ENCODE data around the gene VSTM1.
"Not testable (repeated sequence)": the region's sequence is repeated elsewhere in the genome, so short reads cannot be mapped to it uniquely, and the experiment has no call there.

The VSTM1 gene

GRCh38 chr19:54069470-54069869 lies 5.8 kb upstream of the VSTM1 start:
- DNase-seq: no peak

DNA sequence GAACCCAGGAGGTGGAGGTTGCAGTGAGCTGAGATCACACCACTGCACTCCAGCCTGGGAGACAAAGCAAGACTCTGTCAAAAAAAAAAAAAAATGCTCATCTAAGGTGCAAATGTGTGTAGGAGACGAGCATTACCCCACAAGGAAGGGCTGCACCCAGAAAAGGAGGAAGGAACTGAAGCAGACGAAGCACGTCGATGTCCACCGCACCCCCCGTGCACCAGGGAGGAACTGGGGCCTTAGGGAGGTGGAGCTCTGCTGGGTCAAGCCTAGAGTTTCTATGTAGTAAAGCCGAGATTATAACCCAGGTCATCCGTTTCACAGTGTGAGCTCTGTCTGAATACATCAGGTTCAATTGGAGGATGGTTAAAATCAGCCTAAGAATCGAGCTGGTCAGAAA lies 1.1 kb downstream of the VSTM1 start:
- DNase-seq: no peak

DNA sequence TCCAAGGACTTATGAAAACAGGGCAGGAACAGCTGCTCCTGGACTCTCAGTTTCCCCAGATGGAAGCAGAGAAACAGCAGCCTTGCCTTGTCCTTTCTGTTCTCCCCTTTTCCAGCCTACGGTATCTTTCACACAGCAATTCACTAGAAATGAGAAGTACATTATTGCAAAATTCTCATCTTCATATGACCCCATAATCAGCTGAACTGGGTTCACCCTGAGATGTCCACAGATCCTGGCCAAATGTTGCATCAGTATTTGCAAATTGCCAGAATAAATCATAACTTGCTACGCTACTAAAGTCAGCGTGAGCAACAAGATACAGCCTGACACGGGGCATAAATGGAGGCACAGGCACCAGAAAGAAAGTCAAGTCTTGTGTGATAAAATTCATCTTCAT lies 16.1 kb downstream of the VSTM1 start:
- no peak for DNase-seq

GRCh38 chr19:54045771-54046170 lies 17.9 kb downstream of the VSTM1 start:
- DNase-seq: no peak

- DNase-seq: no peak
Observed at GRCh38 chr19:54042989-54043388, 20.7 kb downstream of the VSTM1 start.

DNA sequence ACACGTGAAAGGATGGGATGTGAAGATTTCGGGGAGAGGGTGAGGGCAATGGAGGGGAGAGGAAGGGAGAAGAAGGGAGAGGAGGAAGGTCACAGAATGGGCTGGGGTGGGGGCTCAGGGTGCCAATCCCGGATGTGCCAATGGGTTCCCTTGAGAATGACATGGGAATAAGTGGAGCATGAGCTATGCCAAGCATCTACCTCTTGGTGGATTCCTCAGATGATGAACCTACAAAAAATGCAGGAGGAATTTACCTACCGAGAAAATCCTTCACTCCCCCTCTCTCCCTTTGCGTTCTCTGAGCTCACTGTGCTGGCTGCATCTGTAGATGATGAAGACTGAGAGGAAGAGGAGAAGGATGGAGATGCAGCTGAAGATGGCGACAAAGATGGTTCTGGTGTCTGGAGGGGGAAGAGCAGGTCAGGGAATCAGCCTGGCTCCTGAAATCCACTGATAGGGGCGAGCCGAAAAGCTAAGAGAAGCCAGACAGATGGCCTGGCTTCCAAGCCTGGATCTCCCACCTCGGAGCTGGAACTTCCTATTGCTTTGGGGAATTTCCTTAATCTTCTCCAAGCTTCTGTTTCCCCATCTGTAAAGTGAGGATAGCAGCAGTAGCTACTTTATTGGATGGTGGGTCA lies 21.6 kb downstream of the VSTM1 start:
- DNase-seq: no peak

GRCh38 chr19:54040003-54040402 lies 23.7 kb downstream of the VSTM1 start:
- no peak for DNase-seq

- not testable (repeated sequence) for DNase-seq
Observed at GRCh38 chr19:54036542-54036941, 27.2 kb downstream of the VSTM1 start.

GRCh38 chr19:54035215-54036178 lies 28.2 kb downstream of the VSTM1 start:
- no peak for DNase-seq

- no peak for DNase-seq
Observed at GRCh38 chr19:54030895-54031586, 32.7 kb downstream of the VSTM1 start.

- DNase-seq: peak; percentile 8
Observed at GRCh38 chr19:54029930-54030490, 33.7 kb downstream of the VSTM1 start.

GRCh38 chr19:54029301-54029700 lies 34.4 kb downstream of the VSTM1 start:
- DNase-seq: no peak

DNA sequence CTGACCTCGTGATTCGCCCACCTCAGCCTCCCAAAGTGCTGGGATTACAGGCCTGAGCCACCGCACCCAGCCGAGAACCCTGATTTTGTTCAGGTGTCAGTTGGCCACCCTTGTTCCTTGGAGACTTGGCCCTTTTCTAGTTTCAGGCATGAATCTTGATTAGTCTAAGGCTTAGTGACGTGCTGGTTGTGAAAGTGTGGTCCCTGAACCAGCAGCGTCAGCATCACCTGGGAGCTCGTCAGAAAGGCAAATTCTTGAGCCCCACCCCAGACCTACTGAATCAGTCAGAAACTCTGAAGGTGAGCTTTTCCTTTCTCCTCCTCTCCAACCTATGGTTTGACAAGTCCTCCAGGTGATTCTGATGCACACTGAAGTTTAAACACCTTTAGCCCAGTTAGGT lies 37.0 kb downstream of the VSTM1 start:
- no peak for DNase-seq

DNA sequence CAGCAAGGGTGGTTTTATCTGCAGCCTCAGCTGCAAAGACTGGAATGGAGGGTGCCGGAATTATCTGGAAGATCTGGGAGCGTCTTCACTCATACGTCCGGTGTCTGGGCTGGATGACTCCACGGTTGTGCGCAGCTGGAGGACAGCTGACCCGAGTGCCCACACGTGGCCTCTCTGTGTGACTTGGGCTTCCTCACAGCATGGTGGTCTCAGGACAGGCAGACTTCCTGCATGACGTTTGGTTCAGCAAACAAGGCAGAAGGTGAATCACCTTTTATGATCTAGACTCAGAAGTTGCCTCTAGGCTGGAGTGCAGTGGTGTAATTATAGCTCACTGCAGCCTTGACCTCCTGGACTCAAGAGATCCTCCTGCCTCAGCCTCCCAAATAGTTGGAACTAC lies 39.0 kb downstream of the VSTM1 start:
- no peak for DNase-seq

DNA sequence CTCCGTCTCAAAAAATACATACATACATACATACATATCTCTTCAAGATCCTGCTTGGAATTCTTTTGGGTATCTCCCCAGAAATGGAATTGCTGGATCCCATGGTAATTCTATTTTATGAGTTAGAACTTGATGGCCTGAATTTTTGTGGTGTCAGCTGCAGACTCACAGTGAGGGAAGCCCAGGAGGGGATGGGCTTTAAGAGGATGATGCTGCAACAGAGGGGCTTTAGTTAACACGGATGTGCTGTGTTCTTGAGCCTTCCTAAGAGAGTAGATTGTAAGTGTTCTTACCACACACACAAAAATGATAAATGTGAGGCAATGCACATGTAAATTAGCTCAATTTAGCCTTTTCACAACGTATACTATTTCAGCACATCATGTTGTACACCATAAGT lies 40.5 kb downstream of the VSTM1 start:
- no peak for DNase-seq

- no peak for DNase-seq
Observed at GRCh38 chr19:54021932-54022331, 41.8 kb downstream of the VSTM1 start.

GRCh38 chr19:54021363-54021762 lies 42.3 kb downstream of the VSTM1 start:
- no peak for DNase-seq

DNA sequence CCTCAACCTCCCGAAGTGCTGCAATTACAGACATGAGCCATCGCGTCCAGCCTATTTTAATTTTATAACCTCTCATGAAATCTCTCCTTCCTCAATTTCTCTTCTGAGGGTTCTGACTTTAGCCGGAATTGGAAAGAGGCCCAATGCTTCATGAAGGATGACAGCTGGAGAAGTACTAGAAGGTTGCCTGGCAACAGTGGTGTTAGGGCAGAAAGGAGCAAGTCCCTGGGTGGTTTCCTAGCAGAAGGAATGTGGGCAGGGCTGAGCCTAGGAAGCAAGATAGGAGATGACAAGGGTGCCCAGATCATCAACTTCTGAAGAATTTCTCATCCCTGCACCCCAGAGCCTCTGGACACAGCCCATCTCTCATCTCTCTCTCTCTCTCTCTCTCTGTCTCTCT lies 46.4 kb downstream of the VSTM1 start:
- no peak for DNase-seq

GRCh38 chr19:54014920-54015560 lies 48.7 kb downstream of the VSTM1 start:
- DNase-seq: no peak

- no peak for DNase-seq
Observed at GRCh38 chr19:54013866-54014265, 49.8 kb downstream of the VSTM1 start.

DNA sequence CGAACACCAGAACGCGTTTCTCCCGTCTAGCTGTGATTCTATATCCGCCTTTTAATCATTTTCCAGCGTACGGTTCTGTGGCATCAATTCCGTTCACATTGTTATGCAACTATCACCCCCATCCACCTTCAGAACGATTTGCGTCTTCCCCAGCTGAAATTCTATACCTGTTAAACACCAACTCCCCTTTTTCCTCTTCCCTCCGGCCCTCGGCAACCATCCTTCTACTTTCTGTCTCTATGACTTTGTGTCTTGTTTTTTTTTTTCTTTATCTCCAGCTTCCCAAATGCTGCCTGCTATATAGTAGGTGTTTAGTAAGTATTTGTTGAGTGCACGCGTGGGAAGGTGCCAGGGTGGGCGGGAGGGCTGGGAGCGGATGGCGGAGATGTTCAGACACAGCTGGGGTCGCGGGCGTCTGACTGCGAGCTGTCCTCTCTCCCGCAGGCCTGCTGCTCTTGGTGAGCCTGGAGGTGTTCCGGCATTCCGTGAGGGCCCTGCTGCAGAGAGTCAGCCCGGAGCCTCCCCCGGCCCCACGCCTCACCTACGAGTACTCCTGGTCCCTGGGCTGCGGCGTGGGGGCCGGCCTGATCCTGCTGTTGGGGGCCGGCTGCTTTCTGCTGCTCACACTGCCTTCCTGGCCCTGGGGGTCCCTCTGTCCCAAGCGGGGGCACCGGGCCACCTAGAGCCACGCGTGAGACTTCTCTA lies 52.0 kb downstream of the VSTM1 start:
- DNase-seq: no peak

DNA sequence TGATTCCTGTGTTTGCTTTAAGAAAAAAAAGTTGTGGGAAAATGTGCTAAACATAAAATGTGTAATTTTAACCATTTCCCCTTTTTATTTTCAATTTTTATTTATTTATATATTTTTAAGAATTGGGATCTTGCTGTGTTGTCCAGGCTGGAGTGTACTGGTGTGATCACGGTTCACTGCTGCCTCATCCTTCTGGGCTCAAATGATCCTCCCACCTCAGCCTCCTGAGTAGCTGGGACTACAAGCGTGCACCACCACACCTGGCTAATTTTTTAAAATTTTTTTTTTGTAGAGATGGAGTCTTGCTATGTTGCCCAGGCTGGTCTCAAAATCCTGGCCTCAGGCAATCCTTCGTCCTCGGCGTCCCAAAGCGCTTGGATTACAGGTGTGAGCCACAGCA lies 53.2 kb downstream of the VSTM1 start:
- DNase-seq: no peak
